H1 (cell line): ENCODE data around the gene TAF9. TPM values are rescaled to one million over a fixed set of nuclear protein-coding genes. Genes with fewer than 3 reads are reported as not detected.

ENCODE experiments used
- CTCF ChIA-PET: fragments of 300-600 bp; sonication (Branson Sonifier 250); formaldehyde crosslinking; loops from one replicate; lab custom pipeline; 2021; ENCODE audit not compliant: partially characterized antibody; lab: Charles Lee
- POLR2A ChIA-PET: fragments of 300-600 bp; sonication (Branson Sonifier 250); formaldehyde crosslinking; loops from one replicate; lab custom pipeline; 2021; ENCODE audit warnings: inconsistent platforms; ENCODE audit not compliant: partially characterized antibody; lab: Charles Lee
- DNase-seq, 2 experiments: peaks; one replicate each; pipeline versions ENCODE4 v3.0.0 to v3.0.0-alpha.2; 2010 to 2022; ENCODE audit warnings: low spot score in 2 of 2, low read depth in 1 of 2, mixed read lengths in 1 of 2
- FAIRE-seq: peaks from 2 replicates; lab custom pipeline; 2011; peaks lifted over from hg19 to GRCh38; lab: Jason Lieb, UNC
- H2AFZ ChIP-seq: 2 replicates; pipeline ENCODE4 v1.8.1; 2012; ENCODE audit warnings: low read length, inconsistent platforms
- H2AK5ac ChIP-seq: 2 replicates; pipeline ENCODE4 v1.6.1; 2013; ENCODE audit warnings: low read depth, low read length
- H2BK120ac ChIP-seq: replicated peaks from 2 replicates; pipeline ENCODE3; 2013; ENCODE audit warnings: low read depth, low read length, inconsistent platforms
- H2BK12ac ChIP-seq: 2 replicates; pipeline ENCODE4 v1.6.1; 2013; ENCODE audit warnings: low read depth, low read length
- H2BK15ac ChIP-seq: 2 replicates; pipeline ENCODE4 v1.6.1; 2013; ENCODE audit warnings: low read length
- H2BK20ac ChIP-seq: 2 replicates; pipeline ENCODE4 v1.6.1; 2013; ENCODE audit warnings: low read length
- H2BK5ac ChIP-seq: 2 replicates; pipeline ENCODE4 v1.6.1; 2013; ENCODE audit warnings: low read depth, low read length
- H3K14ac ChIP-seq: 2 replicates; pipeline ENCODE4 v1.6.1; 2013; ENCODE audit warnings: inconsistent platforms; ENCODE audit not compliant: insufficient read length
- H3K18ac ChIP-seq: 2 replicates; pipeline ENCODE4 v1.6.1; 2013; ENCODE audit warnings: low read length; ENCODE audit errors: extremely low read depth
- H3K23ac ChIP-seq: 2 replicates; pipeline ENCODE4 v1.6.1; 2013; ENCODE audit warnings: inconsistent platforms; ENCODE audit not compliant: insufficient read length
- H3K23me2 ChIP-seq: 2 replicates; pipeline ENCODE4 v1.6.1; 2013; ENCODE audit warnings: low read depth, low read length
- H3K27ac ChIP-seq: 2 replicates; pipeline ENCODE4 v1.6.1; 2011; ENCODE audit warnings: low read depth, low read length, inconsistent platforms
- H3K27me3 ChIP-seq, 4 experiments: replicated peaks in 1 of 4; 1 replicate in 1 of 4; 2 replicates in 3 of 4; pipeline versions ENCODE4 v1.6.1 to v1.8.1; 2011 to 2013; ENCODE audit warnings: low read length in 3 of 4, mild to moderate bottlenecking in 3 of 4, inconsistent platforms in 2 of 4, mixed read lengths in 2 of 4, moderate library complexity in 1 of 4; ENCODE audit not compliant: control insufficient read depth in 3 of 4, insufficient read depth in 3 of 4; ENCODE audit errors: extremely low read depth in 1 of 4
- H3K36me3 ChIP-seq, 4 experiments: 2 replicates each; pipeline versions ENCODE4 v1.6.1 to v1.8.1; 2011 to 2013; ENCODE audit warnings: mild to moderate bottlenecking in 4 of 4, low read length in 3 of 4, moderate library complexity in 2 of 4, control low read depth in 1 of 4, inconsistent platforms in 1 of 4; ENCODE audit not compliant: insufficient read depth in 4 of 4, control insufficient read depth in 2 of 4
- H3K4ac ChIP-seq: replicated peaks from 2 replicates; pipeline ENCODE3; 2013; ENCODE audit warnings: low read length, low read depth, mixed read lengths, inconsistent platforms; ENCODE audit not compliant: insufficient read length
- H3K4me1 ChIP-seq, 4 experiments: replicated peaks in 1 of 4; 1 replicate in 1 of 4; 2 replicates in 3 of 4; pipeline versions ENCODE4 v1.6.1 to v1.8.1; 2011 to 2013; ENCODE audit warnings: low read length in 3 of 4, inconsistent platforms in 2 of 4, mixed read lengths in 1 of 4; ENCODE audit not compliant: insufficient read depth in 4 of 4, control insufficient read depth in 3 of 4
- H3K4me2 ChIP-seq, 2 experiments: 2 replicates each; pipeline versions ENCODE4 v1.6.1 to v1.8.1; 2011 to 2013; ENCODE audit warnings: low read depth in 2 of 2, low read length in 2 of 2, control low read depth in 1 of 2, inconsistent platforms in 1 of 2, mild to moderate bottlenecking in 1 of 2; ENCODE audit not compliant: insufficient read depth in 1 of 2
- H3K4me3 ChIP-seq, 4 experiments: fragments of 200-600, 300-600 bp in 1 of 4; sonication (generic), shearing (Covaris generic), sonication (Bioruptor Twin) in 1 of 4; 2 replicates each; pipeline versions ENCODE4 v1.5.1 to v1.8.1; 2011 to 2016; ENCODE audit warnings: low read length in 4 of 4, low read depth in 3 of 4, control low read depth in 2 of 4, inconsistent platforms in 2 of 4, mild to moderate bottlenecking in 2 of 4, mixed read lengths in 1 of 4, moderate library complexity in 1 of 4; ENCODE audit not compliant: insufficient read depth in 2 of 4; ENCODE audit errors: extremely low read depth in 1 of 4
- H3K56ac ChIP-seq: replicated peaks from 2 replicates; pipeline ENCODE3; 2013; ENCODE audit warnings: low read depth, mild to moderate bottlenecking, mixed read lengths, low read length, inconsistent platforms; ENCODE audit not compliant: insufficient read length
- H3K79me1 ChIP-seq: 2 replicates; pipeline ENCODE4 v1.6.1; 2013; ENCODE audit warnings: low read depth, low read length, control low read depth
- H3K79me2 ChIP-seq, 2 experiments: 2 replicates each; pipeline versions ENCODE4 v1.6.1 to v1.8.1; 2012 to 2013; ENCODE audit warnings: low read length in 2 of 2, mild to moderate bottlenecking in 2 of 2, inconsistent platforms in 1 of 2; ENCODE audit not compliant: insufficient read depth in 2 of 2, control insufficient read depth in 1 of 2
- H3K9ac ChIP-seq, 4 experiments: replicated peaks in 1 of 4; 1 replicate in 1 of 4; 2 replicates in 3 of 4; pipeline versions ENCODE4 v1.6.1 to v1.8.1; 2011 to 2013; ENCODE audit warnings: low read depth in 3 of 4, low read length in 3 of 4, control low read depth in 2 of 4, mild to moderate bottlenecking in 2 of 4, moderate library complexity in 2 of 4, inconsistent platforms in 1 of 4; ENCODE audit errors: extremely low read depth in 1 of 4
- H3K9me3 ChIP-seq, 2 experiments: 2 replicates each; pipeline versions ENCODE4 v1.6.1 to v1.8.1; 2012 to 2013; ENCODE audit warnings: mild to moderate bottlenecking in 2 of 2, moderate library complexity in 2 of 2, control low read depth in 1 of 2, inconsistent platforms in 1 of 2, low read depth in 1 of 2, low read length in 1 of 2, mixed read lengths in 1 of 2; ENCODE audit not compliant: insufficient read depth in 2 of 2
- H4K20me1 ChIP-seq, 2 experiments: replicated peaks in 1 of 2; 2 replicates each; pipeline versions ENCODE3 to v1.8.1; 2011 to 2013; ENCODE audit warnings: inconsistent platforms in 2 of 2, low read length in 2 of 2, mild to moderate bottlenecking in 1 of 2; ENCODE audit not compliant: insufficient read depth in 2 of 2, control insufficient read depth in 1 of 2
- H4K5ac ChIP-seq: 2 replicates; pipeline ENCODE4 v1.6.1; 2013; ENCODE audit warnings: low read length, low read depth, mixed read lengths, inconsistent platforms; ENCODE audit not compliant: insufficient read length
- H4K8ac ChIP-seq: 2 replicates; pipeline ENCODE4 v1.8.0; 2013; ENCODE audit warnings: mild to moderate bottlenecking, moderate library complexity, low read length, inconsistent platforms; ENCODE audit not compliant: insufficient read depth; ENCODE audit errors: extremely low read depth
- H4K91ac ChIP-seq: replicated peaks from 2 replicates; pipeline ENCODE3; 2013; ENCODE audit warnings: low read length, mixed read lengths, inconsistent platforms; ENCODE audit not compliant: insufficient read length
- ATF2 ChIP-seq: IDR thresholded peaks from 2 replicates; pipeline ENCODE4 v1.6.1; 2012; ENCODE audit warnings: low read length, inconsistent platforms
- CTCF ChIP-seq, 3 experiments: IDR thresholded peaks; 1 replicate in 2 of 3; 2 replicates in 1 of 3; pipeline versions ENCODE4 v1.5.1 to v1.6.1; 2011; ENCODE audit warnings: low read length in 3 of 3, mild to moderate bottlenecking in 3 of 3, inconsistent platforms in 2 of 3, low read depth in 1 of 3, moderate library complexity in 1 of 3; ENCODE audit not compliant: insufficient read depth in 1 of 3; ENCODE audit errors: control extremely low read depth in 1 of 3
- KDM4A ChIP-seq: IDR thresholded peaks from one replicate; pipeline ENCODE4 v1.7.1; 2012; ENCODE audit warnings: low read depth, mild to moderate bottlenecking, moderate library complexity, low read length, inconsistent platforms; ENCODE audit not compliant: severe bottlenecking
- SIN3A ChIP-seq, 2 experiments: IDR thresholded peaks in 1 of 2; conservative IDR thresholded peaks in 1 of 2; 2 replicates each; pipeline ENCODE4 v1.6.1; 2011 to 2012; ENCODE audit warnings: low read length in 2 of 2, improper control_type of control experiment in 1 of 2, low read depth in 1 of 2, mild to moderate bottlenecking in 1 of 2
- SIX5 ChIP-seq: IDR thresholded peaks from 2 replicates; pipeline ENCODE4 v1.6.1; 2011; ENCODE audit warnings: mild to moderate bottlenecking, low read depth, low read length
- SP4 ChIP-seq: IDR thresholded peaks from 2 replicates; pipeline ENCODE4 v1.6.1; 2012; ENCODE audit warnings: low read length, inconsistent platforms
- WGBS, 2 experiments: shearing (Covaris generic) in 1 of 2; methylation state at CpG; one replicate each; pipeline versions ENCODE4 v1.1.6 to v1.1.7; 2013 to 2015; ENCODE audit warnings: low lambda C conversion rate in 2 of 2, mixed read lengths in 2 of 2, inconsistent platforms in 1 of 2, low coverage in 1 of 2, missing lambda C conversion rate in 1 of 2; ENCODE audit not compliant: insufficient replicate concordance in 2 of 2, insufficient coverage in 1 of 2, insufficient read length in 1 of 2; ENCODE audit errors: extremely low coverage in 1 of 2, missing lambda C conversion rate in 1 of 2; 5-methylcytosine and 5-hydroxymethylcytosine counted together
- polyA plus RNA-seq, 7 experiments: library from polyadenylated mRNA; depleted of rRNA in 3 of 7; stranded (reverse) in 5 of 7; unstranded in 2 of 7; fragments of >200 nt in 5 of 7; fragments of 200-250 nt in 2 of 7; gene quantifications; 1 replicate in 5 of 7; 2 replicates in 1 of 7; 4 replicates in 1 of 7; pipeline versions ENCODE4 v1.2.1 to v1.2.3, GENCODE V29; 2011 to 2013; ENCODE audit warnings: missing spikeins in 2 of 7, mixed read lengths in 2 of 7
- total RNA-seq: library from RNA; stranded (reverse); fragmentation: NEBNext Ultra II Directional; extraction: Animal tissue kit (Norgen Biotek cat#: 25700); gene quantifications from 2 replicates; pipeline ENCODE4 v1.2.1, GENCODE V29; 2021

TAF9 gene
- total and polyA plus RNA-seq, 2 of the 8 experiments (the other 6 are each of a cell fraction or from before 2014, with no cell fraction given), result 85.1 to 135 TPM

- Histone ChIP-seq H3K4me2 (peak overlapping the region in 1 of 2 experiments; percentile 9; a peak in 1 of 4 replicates), H2BK120ac (no peak overlapping the region), H3K14ac (no peak overlapping the region), H3K9ac (no peak overlapping the region), H3K79me2 (no peaks in the 10 kb centered on the region), H3K18ac (no peak overlapping the region), H3K4ac (no peak overlapping the region), H3K27ac (no peak overlapping the region), H2BK15ac (no peak overlapping the region), H3K23me2 (no peaks in the 10 kb centered on the region), H3K9me3 (no peaks in the 10 kb centered on the region), H2BK12ac (no peak overlapping the region), H4K5ac (no peak overlapping the region), H3K36me3 (no peaks in the 10 kb centered on the region), H4K20me1 (no peaks in the 10 kb centered on the region), H4K91ac (no peak overlapping the region), H3K4me1 (peaks cover 0 to 2% (median 0%) of the 10 kb centered on the region in 4 experiments; a peak in 3 of 7 replicates), H4K8ac (no peak overlapping the region), H3K4me3 (peak overlapping the region in 1 of 4 experiments; percentile 56; a peak in 2 of 8 replicates), H2BK5ac (no peak overlapping the region), H2BK20ac (no peak overlapping the region), H3K79me1 (no peaks in the 10 kb centered on the region), H3K56ac (no peak overlapping the region), H2AFZ (no peak overlapping the region; the same call in 1 of the 2 replicates), H3K23ac (no peak overlapping the region), H2AK5ac (no peak overlapping the region), H3K27me3 (no peaks in the 10 kb centered on the region)
- ChIA-PET POLR2A (interaction anchor here (1.5 kb wide), 1 partner anchor 20 kb away, joined by 3 read pairs; no protein-coding TSS in a partner anchor), CTCF (interaction anchor here (0.9 kb wide), 2 partner anchors 9 to 283 kb away, joined by 3 to 4 read pairs; no protein-coding TSS in a partner anchor)
- FAIRE-seq (no peak), DNase-seq (peak in 1 of 2 experiments; percentile 42)
- WGBS, 2 experiments, result 87% methylated on average over 11 of the region's 11 CpGs; no CpG with 5 or more reads in 1 of the 2 experiments
- TF ChIP-seq ATF2, result no peak
- no peak for TF ChIP-seq KDM4A
- TF ChIP-seq SIN3A (conservative IDR thresholded peaks at IDR 0.05 in 1 of 2, IDR thresholded peaks at IDR 0.05 in 1 of 2; ENCODE audit: low read depth in 1 of 2, low read length in 2 of 2), result no peak
- no peak for TF ChIP-seq SIX5
- no peak for TF ChIP-seq CTCF (IDR thresholded peaks at IDR 0.05; ENCODE audit: control extremely low read depth in 1 of 3, insufficient read depth in 1 of 3, low read depth in 1 of 3, low read length in 3 of 3)
- TF ChIP-seq SP4, result no peak
Measured at GRCh38 chr5:69331528-69332445, 37.5 kb downstream of the TAF9 start.
